Neuronal stem cell (in vitro differentiated cells): ENCODE data around the gene SP3.

ENCODE experiments used
- DNase-seq: peaks from one replicate; pipeline ENCODE4 v3.0.0-alpha.2; 2013; ENCODE audit warnings: low spot score
- H2AFZ ChIP-seq: one replicate; pipeline ENCODE4 v1.6.1; 2013; ENCODE audit warnings: mild to moderate bottlenecking, low read length, inconsistent platforms
- H2AK5ac ChIP-seq: 2 replicates; pipeline ENCODE4 v1.6.1; 2013; ENCODE audit warnings: low read depth, mild to moderate bottlenecking, inconsistent platforms, low read length, moderate library complexity, mixed read lengths
- H2BK120ac ChIP-seq: 2 replicates; pipeline ENCODE4 v1.6.1; 2013; ENCODE audit warnings: low read depth, mild to moderate bottlenecking, inconsistent platforms, low read length, moderate library complexity, mixed read lengths
- H2BK12ac ChIP-seq: one replicate; pipeline ENCODE4 v1.6.1; 2013; ENCODE audit warnings: low read length, inconsistent platforms
- H2BK15ac ChIP-seq: 2 replicates; pipeline ENCODE4 v1.6.1; 2013; ENCODE audit warnings: mild to moderate bottlenecking, low read length, inconsistent platforms, mixed read lengths
- H2BK5ac ChIP-seq: one replicate; pipeline ENCODE4 v1.6.1; 2013; ENCODE audit warnings: inconsistent platforms, mild to moderate bottlenecking, low read length, moderate library complexity
- H3K14ac ChIP-seq: one replicate; pipeline ENCODE4 v1.6.1; 2013; ENCODE audit warnings: low read length, inconsistent platforms
- H3K18ac ChIP-seq: 2 replicates; pipeline ENCODE4 v1.6.1; 2013; ENCODE audit warnings: low read length, inconsistent platforms
- H3K23ac ChIP-seq: 2 replicates; pipeline ENCODE4 v1.6.1; 2013; ENCODE audit warnings: low read depth, mild to moderate bottlenecking, mixed read lengths, low read length, inconsistent platforms; ENCODE audit not compliant: poor library complexity
- H3K27ac ChIP-seq: replicated peaks from 3 replicates; pipeline ENCODE4 v1.5.1; 2013; ENCODE audit warnings: low read length, inconsistent platforms
- H3K27me3 ChIP-seq, 3 experiments: 2 replicates each; pipeline ENCODE4 v1.6.1; 2013; ENCODE audit warnings: low read length in 3 of 3, mild to moderate bottlenecking in 2 of 3, inconsistent platforms in 1 of 3, low read depth in 1 of 3, mixed read lengths in 1 of 3, moderate library complexity in 1 of 3; ENCODE audit not compliant: control insufficient read depth in 3 of 3, insufficient read depth in 3 of 3
- H3K36me3 ChIP-seq, 2 donors: replicated peaks in 1 of 2; 2 replicates each; pipeline ENCODE4 v1.6.1; 2013; ENCODE audit warnings: low read length in 2 of 2; ENCODE audit not compliant: control insufficient read depth in 2 of 2, insufficient read depth in 2 of 2
- H3K4ac ChIP-seq: 2 replicates; pipeline ENCODE4 v1.6.1; 2013; ENCODE audit warnings: inconsistent platforms, mild to moderate bottlenecking, low read length, moderate library complexity
- H3K4me1 ChIP-seq, 2 donors: 1 replicate in 1 of 2; 2 replicates in 1 of 2; pipeline ENCODE4 v1.6.1; 2013; ENCODE audit warnings: low read length in 2 of 2, low read depth in 1 of 2; ENCODE audit not compliant: control insufficient read depth in 2 of 2, insufficient read depth in 1 of 2
- H3K4me2 ChIP-seq: one replicate; pipeline ENCODE4 v1.6.1; 2013; ENCODE audit warnings: mild to moderate bottlenecking, low read length, inconsistent platforms; ENCODE audit not compliant: insufficient read depth, poor library complexity, severe bottlenecking
- H3K4me3 ChIP-seq, 2 donors: 2 replicates each; pipeline ENCODE4 v1.5.1; 2013; ENCODE audit warnings: low read length in 2 of 2, mild to moderate bottlenecking in 2 of 2, inconsistent platforms in 1 of 2, moderate library complexity in 1 of 2
- H3K79me1 ChIP-seq: one replicate; pipeline ENCODE4 v1.6.1; 2013; ENCODE audit warnings: low read depth, mild to moderate bottlenecking, inconsistent platforms, low read length, moderate library complexity
- H3K9ac ChIP-seq: one replicate; pipeline ENCODE4 v1.6.1; 2013; ENCODE audit warnings: mild to moderate bottlenecking, low read depth, low read length, inconsistent platforms; ENCODE audit not compliant: poor library complexity
- H3K9me3 ChIP-seq, 2 donors: replicated peaks in 1 of 2; 2 replicates each; pipeline versions ENCODE3 to v1.6.1; 2013; ENCODE audit warnings: low read length in 2 of 2, mild to moderate bottlenecking in 2 of 2, inconsistent platforms in 1 of 2, low read depth in 1 of 2, mixed read lengths in 1 of 2, moderate library complexity in 1 of 2; ENCODE audit not compliant: control insufficient read depth in 2 of 2, insufficient read depth in 1 of 2
- H4K8ac ChIP-seq: one replicate; pipeline ENCODE4 v1.6.1; 2013; ENCODE audit warnings: low read depth, mild to moderate bottlenecking, inconsistent platforms, low read length, moderate library complexity
- H4K91ac ChIP-seq: one replicate; pipeline ENCODE4 v1.6.1; 2013; ENCODE audit warnings: low read length, low read depth, mild to moderate bottlenecking, inconsistent platforms; ENCODE audit not compliant: poor library complexity
- WGBS, 2 donors: extraction: QIAGEN DNeasy Blood & Tissue Kit; methylation state at CpG; one replicate each; pipeline ENCODE4 v1.1.7; 2013; ENCODE audit warnings: missing lambda C conversion rate in 2 of 2, mixed read lengths in 1 of 2; ENCODE audit not compliant: insufficient read length in 2 of 2, insufficient replicate concordance in 1 of 2; ENCODE audit errors: extremely low coverage in 2 of 2; 5-methylcytosine and 5-hydroxymethylcytosine counted together

SP3 gene

GRCh38 chr2:173872714-173873113 lies 92.5 kb downstream of the SP3 start:
- DNase-seq = no peak
- WGBS, 2 donors = no CpG with 5 or more reads among the region's 5 CpGs
- H3K4me1 ChIP-seq = peaks cover 0 to 2% of the 10 kb centered on the region in 2 donors

GRCh38 chr2:173869244-173870229 lies 95.6 kb downstream of the SP3 start:
- H3K4me2 ChIP-seq = no peak overlapping the region
- H3K36me3 ChIP-seq = no peaks in the 10 kb centered on the region
- H3K14ac ChIP-seq = no peak overlapping the region
- peaks cover 2 to 8% of the 10 kb centered on the region in 2 donors for H3K4me1 ChIP-seq
- no peak overlapping the region for H2BK5ac ChIP-seq
- H3K18ac ChIP-seq = no peak overlapping the region
- H3K27me3 ChIP-seq = no peaks in the 10 kb centered on the region
- H2AK5ac ChIP-seq = no peak overlapping the region
- no peaks in the 10 kb centered on the region for H3K9me3 ChIP-seq
- WGBS, 2 donors = no CpG with 5 or more reads among the region's 8 CpGs
- no peak overlapping the region for H2BK12ac ChIP-seq
- no peak overlapping the region for H3K9ac ChIP-seq
- no peak overlapping the region for H2AFZ ChIP-seq
- no peaks in the 10 kb centered on the region for H3K79me1 ChIP-seq
- H2BK120ac ChIP-seq = no peak overlapping the region
- H4K8ac ChIP-seq = no peak overlapping the region
- no peak for DNase-seq
- no peak overlapping the region for H3K23ac ChIP-seq
- no peak overlapping the region for H3K4ac ChIP-seq
- no peak overlapping the region for H4K91ac ChIP-seq
- no peak overlapping the region for H3K4me3 ChIP-seq
- H2BK15ac ChIP-seq = no peak overlapping the region
- no peak overlapping the region for H3K27ac ChIP-seq

More at GRCh38 chr2:173872714-173873113, 92.5 kb downstream of the SP3 start:
- H3K27ac ChIP-seq = no peak overlapping the region
- no peaks in the 10 kb centered on the region for H3K36me3 ChIP-seq
- no peak overlapping the region for H3K18ac ChIP-seq
- H4K91ac ChIP-seq = no peak overlapping the region
- H2BK5ac ChIP-seq = no peak overlapping the region
- H3K9ac ChIP-seq = no peak overlapping the region
- no peak overlapping the region for H2BK120ac ChIP-seq
- H3K4me2 ChIP-seq = no peak overlapping the region
- H4K8ac ChIP-seq = no peak overlapping the region
- no peak overlapping the region for H2AK5ac ChIP-seq
- H2BK15ac ChIP-seq = no peak overlapping the region
- no peak overlapping the region for H2AFZ ChIP-seq
- H3K79me1 ChIP-seq = no peaks in the 10 kb centered on the region
- no peak overlapping the region for H3K4ac ChIP-seq
- H3K9me3 ChIP-seq = no peaks in the 10 kb centered on the region
- no peaks in the 10 kb centered on the region for H3K27me3 ChIP-seq
- no peak overlapping the region for H2BK12ac ChIP-seq
- H3K4me3 ChIP-seq = no peak overlapping the region
- H3K14ac ChIP-seq = no peak overlapping the region
- H3K23ac ChIP-seq = no peak overlapping the region

- no peak for DNase-seq
- Histone ChIP-seq H3K4me3 (no peak overlapping the region), H2BK15ac (no peak overlapping the region), H3K14ac (no peak overlapping the region), H3K4ac (no peak overlapping the region), H2BK12ac (no peak overlapping the region), H3K18ac (no peak overlapping the region), H2AK5ac (no peak overlapping the region), H4K91ac (no peak overlapping the region), H3K27ac (no peak overlapping the region), H3K23ac (no peak overlapping the region), H3K4me1 (peaks cover 0 to 8% of the 10 kb centered on the region in 2 donors), H2BK120ac (no peak overlapping the region), H3K9me3 (no peaks in the 10 kb centered on the region), H3K79me1 (no peaks in the 10 kb centered on the region), H3K4me2 (no peak overlapping the region), H2AFZ (no peak overlapping the region), H4K8ac (no peak overlapping the region), H3K9ac (no peak overlapping the region), H3K27me3 (no peaks in the 10 kb centered on the region), H2BK5ac (no peak overlapping the region), H3K36me3 (no peaks in the 10 kb centered on the region)
- WGBS, 2 donors = no CpG with 5 or more reads among the region's 3 CpGs
Measured at GRCh38 chr2:173868406-173868805, 96.8 kb downstream of the SP3 start.

- Histone ChIP-seq H3K79me1 (no peaks in the 10 kb centered on the region), H3K4me1 (peaks cover 0 to 8% of the 10 kb centered on the region in 2 donors), H3K23ac (no peak overlapping the region), H2BK12ac (no peak overlapping the region), H3K4ac (no peak overlapping the region), H3K9ac (no peak overlapping the region), H3K4me2 (no peak overlapping the region), H3K18ac (no peak overlapping the region), H3K36me3 (no peaks in the 10 kb centered on the region), H2AFZ (peak overlapping the region; percentile 34), H3K27me3 (no peaks in the 10 kb centered on the region), H3K27ac (no peak overlapping the region), H2BK120ac (no peak overlapping the region), H3K4me3 (no peak overlapping the region), H2BK5ac (no peak overlapping the region), H3K9me3 (no peaks in the 10 kb centered on the region), H3K14ac (no peak overlapping the region), H4K8ac (no peak overlapping the region), H4K91ac (no peak overlapping the region), H2BK15ac (peak overlapping the region; percentile 16), H2AK5ac (no peak overlapping the region)
- WGBS, 2 donors = no CpG with 5 or more reads among the region's 11 CpGs
- no peak for DNase-seq
Measured at GRCh38 chr2:173866874-173867618, 98.1 kb downstream of the SP3 start.
